Fibroblast of villous mesenchyme (primary cell): ENCODE results near the gene HDAC10. TPM values are rescaled to one million over a fixed set of nuclear protein-coding genes. Genes with fewer than 3 reads are reported as not detected.

ENCODE experiments used
- DNase-seq: peaks from one replicate; pipeline ENCODE4 v3.0.0-alpha.2; 2010; ENCODE audit warnings: low read depth
- H3K4me3 ChIP-seq: 2 replicates; pipeline ENCODE4 v1.5.1; 2011; ENCODE audit warnings: low read depth, mild to moderate bottlenecking, low read length
- total RNA-seq: library from RNA; depleted of rRNA; stranded (reverse); fragments of >200 nt; gene quantifications from 2 replicates; pipeline ENCODE4 v1.2.3, GENCODE V29; 2012
- TF ChIP-seq, protein P1 (sequence below): IDR thresholded peaks from 2 replicates; pipeline ENCODE4 v1.5.1; 2012; ENCODE audit warnings: low read depth, mild to moderate bottlenecking, low read length; ENCODE audit not compliant: insufficient read depth

HDAC10 gene
- total RNA-seq, 1 donor = 19.4 TPM

DNA sequence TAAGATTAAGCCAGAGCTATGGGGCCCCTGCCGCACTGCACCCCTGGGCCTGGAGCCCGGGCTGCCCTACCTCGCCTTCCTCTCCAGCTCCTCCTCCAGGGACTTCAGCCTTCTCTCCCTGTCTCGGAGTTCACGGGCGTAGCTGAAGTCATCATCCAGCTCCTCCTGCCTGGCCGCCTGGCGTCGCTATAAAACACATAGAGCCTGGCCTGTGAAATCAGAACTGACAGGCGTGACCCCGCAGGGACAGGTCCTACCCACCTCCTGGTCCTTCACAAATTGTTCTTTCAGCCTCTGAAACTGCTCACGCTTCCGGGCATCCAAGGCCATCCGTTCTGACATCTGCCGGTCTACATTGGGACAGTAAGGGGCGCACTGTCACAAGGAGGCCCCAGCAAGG, 27.0 kb downstream of the HDAC10 start:
- DNase-seq = no peak
- TF ChIP-seq, protein P1, sequence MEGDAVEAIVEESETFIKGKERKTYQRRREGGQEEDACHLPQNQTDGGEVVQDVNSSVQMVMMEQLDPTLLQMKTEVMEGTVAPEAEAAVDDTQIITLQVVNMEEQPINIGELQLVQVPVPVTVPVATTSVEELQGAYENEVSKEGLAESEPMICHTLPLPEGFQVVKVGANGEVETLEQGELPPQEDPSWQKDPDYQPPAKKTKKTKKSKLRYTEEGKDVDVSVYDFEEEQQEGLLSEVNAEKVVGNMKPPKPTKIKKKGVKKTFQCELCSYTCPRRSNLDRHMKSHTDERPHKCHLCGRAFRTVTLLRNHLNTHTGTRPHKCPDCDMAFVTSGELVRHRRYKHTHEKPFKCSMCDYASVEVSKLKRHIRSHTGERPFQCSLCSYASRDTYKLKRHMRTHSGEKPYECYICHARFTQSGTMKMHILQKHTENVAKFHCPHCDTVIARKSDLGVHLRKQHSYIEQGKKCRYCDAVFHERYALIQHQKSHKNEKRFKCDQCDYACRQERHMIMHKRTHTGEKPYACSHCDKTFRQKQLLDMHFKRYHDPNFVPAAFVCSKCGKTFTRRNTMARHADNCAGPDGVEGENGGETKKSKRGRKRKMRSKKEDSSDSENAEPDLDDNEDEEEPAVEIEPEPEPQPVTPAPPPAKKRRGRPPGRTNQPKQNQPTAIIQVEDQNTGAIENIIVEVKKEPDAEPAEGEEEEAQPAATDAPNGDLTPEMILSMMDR = no peak
- no peak overlapping the region for H3K4me3 ChIP-seq

DNA sequence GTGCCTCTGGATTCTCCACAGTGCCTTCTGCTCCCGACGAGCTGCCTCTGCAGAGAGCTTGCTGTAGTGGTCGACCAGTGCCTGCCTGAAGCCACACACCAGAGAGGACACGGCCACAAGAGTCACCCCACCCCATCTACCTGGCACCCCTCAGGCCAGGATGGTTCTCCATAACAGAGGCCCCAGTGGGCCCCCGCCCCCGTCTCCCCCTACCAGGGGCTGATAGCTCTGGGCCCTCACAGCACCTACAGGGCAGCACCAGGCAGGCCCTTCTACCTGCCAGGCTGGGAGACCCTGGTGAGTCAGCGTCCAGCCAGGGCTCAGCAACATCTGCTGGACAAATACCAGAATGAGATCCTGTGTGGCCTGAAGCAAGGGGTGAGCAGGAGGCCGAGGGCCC, 28.6 kb downstream of the HDAC10 start:
- no peak overlapping the region for H3K4me3 ChIP-seq
- DNase-seq = no peak
- TF ChIP-seq, protein P1 = no peak

DNA sequence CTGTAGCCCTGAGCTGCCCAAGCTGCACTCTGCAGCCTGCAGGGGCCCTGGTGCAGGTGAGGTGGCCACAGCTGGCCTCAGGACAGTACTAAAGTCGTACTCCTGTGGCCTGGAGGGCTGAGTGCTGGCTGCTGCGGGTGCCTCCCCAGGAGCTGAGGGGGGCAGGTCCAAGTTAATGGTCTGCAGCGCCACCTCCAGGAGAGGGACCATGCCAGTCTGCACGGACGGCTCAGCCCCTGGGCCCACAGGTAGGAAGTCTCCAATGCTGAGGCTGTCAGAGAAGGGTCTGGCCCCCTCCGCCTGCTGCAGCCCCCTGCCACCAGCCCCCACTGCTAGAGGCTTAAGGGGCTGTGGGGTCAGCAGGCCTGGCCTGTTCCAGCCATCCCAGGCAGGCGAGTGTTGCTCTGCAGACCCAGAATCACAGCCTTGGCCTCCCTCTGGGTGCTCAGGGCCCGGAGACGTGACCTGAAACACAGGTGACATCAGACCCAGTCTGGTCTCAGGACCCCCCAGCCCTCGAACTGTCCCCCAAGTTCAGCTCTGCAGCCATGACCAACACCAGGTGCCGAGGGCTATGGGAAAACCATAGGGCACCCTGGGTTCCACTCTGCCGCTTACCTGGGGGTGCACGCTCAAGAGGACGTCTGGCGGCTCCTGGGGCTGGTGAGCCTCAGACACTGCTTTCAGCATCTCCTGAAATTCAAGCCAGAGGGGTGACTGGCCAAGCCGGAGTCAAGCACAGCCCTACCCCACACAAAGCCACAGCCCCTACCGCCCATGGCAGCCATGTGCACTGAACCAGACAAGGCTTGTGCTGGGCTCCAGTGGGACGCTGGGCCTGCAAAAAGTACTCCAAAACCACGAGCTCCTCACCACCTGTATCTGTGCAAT, 29.4 kb downstream of the HDAC10 start:
- no peak for DNase-seq
- TF ChIP-seq, protein P1 = no peak
- H3K4me3 ChIP-seq = no peak overlapping the region

DNA sequence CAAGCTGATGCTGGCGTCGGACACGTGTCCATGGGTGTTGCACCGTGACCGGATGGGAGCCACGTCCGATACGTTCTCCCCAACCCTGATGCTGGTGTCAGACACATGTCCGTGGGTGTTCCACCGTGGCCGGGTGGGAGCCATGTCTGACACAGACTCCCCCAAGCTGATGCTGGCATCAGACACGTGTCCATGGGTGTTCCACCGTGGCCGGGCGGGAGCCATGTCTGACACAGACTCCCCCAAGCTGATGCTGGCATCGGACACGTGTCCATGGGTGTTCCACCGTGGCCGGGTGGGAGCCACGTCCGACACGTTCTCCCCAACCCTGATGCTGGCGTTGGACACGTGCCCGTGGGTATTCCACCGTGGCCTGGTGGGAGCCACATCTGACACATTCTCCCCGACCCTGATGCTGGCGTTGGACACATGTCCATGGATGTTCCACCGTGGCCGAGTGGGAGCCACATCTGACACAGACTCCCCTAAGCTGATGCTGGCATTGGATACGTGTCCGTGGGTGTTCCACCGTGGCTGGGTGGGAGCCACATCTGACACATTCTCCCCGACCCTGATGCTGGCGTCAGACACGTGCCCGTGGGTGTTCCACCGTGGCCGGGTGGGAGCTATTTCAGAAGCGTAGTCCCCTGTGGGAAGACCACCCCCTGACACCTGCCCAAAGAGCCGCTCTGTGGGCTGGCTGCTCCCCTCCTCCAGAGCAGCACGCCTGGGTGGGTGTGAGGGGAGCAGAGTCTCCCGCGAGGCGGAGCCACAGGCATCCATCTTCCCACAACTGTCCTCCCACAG, 30.3 kb downstream of the HDAC10 start:
- no peak overlapping the region for H3K4me3 ChIP-seq
- no peak for DNase-seq
- TF ChIP-seq, protein P1 = no peak

DNA sequence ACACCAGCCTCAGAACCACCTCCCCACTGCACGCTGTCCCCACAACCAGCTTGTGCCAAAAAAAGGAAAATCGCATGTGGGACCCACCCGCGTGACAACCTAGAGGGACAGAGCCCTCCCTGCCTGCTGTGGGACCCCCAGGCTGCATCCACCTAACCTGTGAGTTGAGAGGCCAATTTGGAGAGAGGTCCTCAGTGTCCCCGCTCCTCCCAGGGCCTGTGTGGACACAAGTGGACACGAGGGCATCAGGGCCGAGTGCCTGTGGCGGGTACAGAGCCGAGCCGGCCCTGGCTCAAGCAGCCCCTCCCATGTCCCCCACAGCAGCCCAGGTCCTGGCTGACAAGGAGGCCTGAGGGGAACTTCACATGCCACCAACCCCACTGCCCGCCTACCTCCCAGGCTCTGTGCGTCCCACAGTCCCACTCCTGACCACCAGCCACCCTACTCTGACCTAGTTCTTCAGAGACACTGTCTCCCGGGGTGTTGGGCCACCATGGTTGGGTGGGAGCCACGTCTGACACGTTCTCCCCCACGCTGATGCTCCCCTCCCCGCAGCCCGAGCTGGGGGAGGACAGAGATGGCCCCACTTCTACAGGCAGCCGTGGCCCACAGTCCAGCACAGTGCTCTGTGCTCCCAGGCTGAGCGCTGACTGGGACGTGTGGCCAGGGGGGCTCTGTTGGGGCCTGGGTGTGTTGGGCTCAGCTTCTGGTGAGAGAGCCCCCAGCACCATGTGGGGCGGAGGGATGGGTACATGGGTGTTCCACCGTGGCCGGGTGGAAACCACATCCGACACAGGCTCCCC, 31.1 kb downstream of the HDAC10 start:
- TF ChIP-seq, protein P1 = no peak
- no peak for DNase-seq
- no peak overlapping the region for H3K4me3 ChIP-seq

DNA sequence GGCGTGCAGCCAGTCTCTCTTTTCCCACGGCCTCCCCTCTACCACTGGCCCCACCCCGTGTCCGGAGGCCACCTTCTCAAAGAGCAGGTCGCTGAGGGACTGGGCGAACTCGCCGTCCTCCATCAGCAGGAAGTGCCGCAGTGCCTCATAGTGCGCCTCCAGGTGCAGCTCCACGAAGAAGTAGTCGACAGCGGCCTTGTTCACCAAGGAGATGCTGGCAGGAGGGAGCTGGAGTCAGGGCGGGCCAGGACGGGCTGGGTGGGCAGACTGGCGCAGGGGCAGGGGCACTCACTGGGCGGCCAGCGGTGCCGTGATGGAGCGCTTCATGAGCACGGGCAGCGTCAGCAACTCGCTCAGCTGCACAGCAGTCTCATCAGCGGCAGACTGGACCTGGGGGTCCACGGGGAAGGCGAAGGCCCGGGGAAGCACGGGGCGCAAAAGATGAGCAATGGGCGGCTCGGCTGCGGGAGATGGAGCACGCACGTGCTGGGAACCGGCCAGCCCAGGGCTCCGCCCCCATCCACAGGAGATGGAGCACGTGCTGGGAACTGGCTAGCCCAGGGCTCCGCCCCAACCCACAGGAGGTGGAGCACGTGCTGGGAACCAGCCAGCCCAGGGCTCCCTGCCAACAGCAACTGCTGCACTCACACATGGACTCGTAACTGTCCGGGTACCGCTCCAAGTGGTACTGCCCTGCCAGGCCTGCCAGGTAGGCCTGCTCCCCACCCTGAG, 31.9 kb downstream of the HDAC10 start:
- TF ChIP-seq, protein P1 = no peak
- H3K4me3 ChIP-seq = no peak overlapping the region
- DNase-seq = peak; percentile 81
